Type B pancreatic cell (in vitro differentiated cells): Measurements from ENCODE around the gene HIVEP3. TPM values are rescaled to one million over a fixed set of nuclear protein-coding genes. Genes with fewer than 3 reads are reported as not detected.

Experiments
- DNase-seq: peaks from one replicate; pipeline ENCODE4 v3.0.0; 2021; ENCODE audit warnings: mixed read lengths; ENCODE audit not compliant: unreplicated experiment; ENCODE audit errors: extremely low spot score
- H3K27ac Mint-ChIP-seq: 2 replicates; pipeline ENCODE4 v1.8.0; 2021; ENCODE audit warnings: mild to moderate bottlenecking, mixed read lengths
- H3K27me3 Mint-ChIP-seq: 2 replicates; pipeline ENCODE4 v1.8.0; 2021; ENCODE audit warnings: mixed read lengths
- H3K36me3 Mint-ChIP-seq: 2 replicates; pipeline ENCODE4 v1.8.0; 2021; ENCODE audit warnings: mixed read lengths
- H3K4me1 Mint-ChIP-seq: one replicate; pipeline ENCODE4 v1.8.0; 2021; ENCODE audit warnings: mixed read lengths; ENCODE audit not compliant: unreplicated experiment
- H3K4me3 Mint-ChIP-seq: 2 replicates; pipeline ENCODE4 v1.8.0; 2021; ENCODE audit warnings: mild to moderate bottlenecking, mixed read lengths
- H3K9me3 Mint-ChIP-seq: 2 replicates; pipeline ENCODE4 v1.8.0; 2021; ENCODE audit warnings: mixed read lengths
- CTCF ChIP-seq: fragments of 200-600 bp; sonication (generic); conservative IDR thresholded peaks from 2 replicates; pipeline ENCODE4 v1.5.0; 2021; ENCODE audit warnings: antibody characterized with exemption, mild to moderate bottlenecking
- total RNA-seq: library from RNA; stranded (reverse); gene quantifications from 2 replicates; pipeline ENCODE4 v1.2.1, GENCODE V29; 2021; ENCODE audit warnings: low replicate concordance

HIVEP3 gene
- total RNA-seq, 1 donor from 2014 or later = 9.2 TPM

GRCh38 chr1:41754540-41754939 lies 164.2 kb downstream of the HIVEP3 start:
- no peak for TF ChIP-seq CTCF
- no peak for DNase-seq
- Mint-ChIP-seq H3K36me3 (no peaks in the 10 kb centered on the region), H3K27me3 (peaks cover 8% of the 10 kb centered on the region), H3K4me3 (no peak overlapping the region), H3K27ac (no peak overlapping the region), H3K4me1 (no peaks in the 10 kb centered on the region), H3K9me3 (no peaks in the 10 kb centered on the region)

GRCh38 chr1:41752514-41753170 lies 166.1 kb downstream of the HIVEP3 start:
- DNase-seq = no peak
- no peak for TF ChIP-seq CTCF
- Mint-ChIP-seq H3K27ac (no peak overlapping the region), H3K4me1 (no peaks in the 10 kb centered on the region), H3K4me3 (no peak overlapping the region), H3K9me3 (no peaks in the 10 kb centered on the region), H3K27me3 (peaks cover 8% of the 10 kb centered on the region), H3K36me3 (no peaks in the 10 kb centered on the region)

- H3K4me1 Mint-ChIP-seq = no peaks in the 10 kb centered on the region
Observed at GRCh38 chr1:41751804-41752513, 166.8 kb downstream of the HIVEP3 start.

GRCh38 chr1:41749991-41750745 lies 168.6 kb downstream of the HIVEP3 start:
- no peaks in the 10 kb centered on the region for H3K4me1 Mint-ChIP-seq

More at GRCh38 chr1:41751804-41752513, 166.8 kb downstream of the HIVEP3 start:
- Mint-ChIP-seq H3K27me3 (peaks cover 8% of the 10 kb centered on the region), H3K9me3 (no peaks in the 10 kb centered on the region), H3K36me3 (no peaks in the 10 kb centered on the region), H3K4me3 (no peak overlapping the region), H3K27ac (no peak overlapping the region)
- TF ChIP-seq CTCF = no peak
- no peak for DNase-seq

GRCh38 chr1:41745022-41745421 lies 173.7 kb downstream of the HIVEP3 start:
- Mint-ChIP-seq H3K27ac (no peak overlapping the region), H3K4me1 (peaks cover 5% of the 10 kb centered on the region), H3K36me3 (no peaks in the 10 kb centered on the region), H3K27me3 (peaks cover 5% of the 10 kb centered on the region), H3K9me3 (no peaks in the 10 kb centered on the region), H3K4me3 (no peak overlapping the region)
- no peak for TF ChIP-seq CTCF
- DNase-seq = no peak

More at GRCh38 chr1:41749991-41750745, 168.6 kb downstream of the HIVEP3 start:
- H3K27me3 Mint-ChIP-seq = peaks cover 5% of the 10 kb centered on the region
- no peaks in the 10 kb centered on the region for H3K9me3 Mint-ChIP-seq
- no peak for DNase-seq
- no peak for TF ChIP-seq CTCF
- H3K36me3 Mint-ChIP-seq = no peaks in the 10 kb centered on the region
- H3K4me3 Mint-ChIP-seq = no peak overlapping the region
- H3K27ac Mint-ChIP-seq = no peak overlapping the region
